ENCODE measurements around the gene FGF18. TPM values are rescaled to one million over a fixed set of nuclear protein-coding genes. Genes with fewer than 3 reads are reported as not detected.
A peak's percentile ranks its signal among the peaks of the same experiment; 100 is the strongest.

The FGF18 gene
- total RNA-seq, 1 experiment from 2014 or later: 0.52 TPM

- H3K4me3 ChIP-seq: peak overlapping the region; percentile 85; the same call in 1 of the 2 replicates
- DNase-seq: no peak
- no peaks in the 10 kb centered on the region for H3K27me3 ChIP-seq (ENCODE audit: insufficient read depth, low read depth)
- intact Hi-C loops (cut with micrococcal nuclease; ENCODE audit: unreplicated experiment): loop anchor here (2.0 to 5.0 kb wide), 2 partner anchors 19 to 634 kb away; no protein-coding TSS in a partner anchor
- CTCF ChIA-PET: interaction anchor here (0.7 kb wide), 1 partner anchor 33 kb away, joined by 3 read pairs; the partner anchor contains the start of gene FGF18
- peak overlapping the region; percentile 92; the same call in 1 of the 2 replicates for H2AFZ ChIP-seq
- TF ChIP-seq CTCF (conservative IDR thresholded peaks at IDR 0.05) (no peak), EZH2 (IDR thresholded peaks at IDR 0.05; ENCODE audit: low read depth) (no peak)
- H3F3A ChIP-seq (ENCODE audit: insufficient read depth, low read depth): peaks cover 29% of the 10 kb centered on the region; the same call in 1 of the 2 replicates
- BruUV-seq (replicated peaks): no TSS peak
- no peaks in the 10 kb centered on the region for H3K9me3 ChIP-seq (ENCODE audit: insufficient read depth, low read depth)
- peaks cover 48% of the 10 kb centered on the region for H3K79me2 ChIP-seq (ENCODE audit: low read depth)
- peaks cover 27% of the 10 kb centered on the region for H3K36me3 ChIP-seq (ENCODE audit: low read depth)
- H3K27ac ChIP-seq: no peak overlapping the region
- POLR2A ChIA-PET (ENCODE audit: unreplicated experiment): interaction anchor here (1.1 kb wide), 1 partner anchor 29 kb away, joined by 7 read pairs; no protein-coding TSS in a partner anchor
- H3K4me2 ChIP-seq: peak overlapping the region; percentile 81
- peaks cover 19% of the 10 kb centered on the region for H3K4me1 ChIP-seq (replicated peaks; ENCODE audit: insufficient read depth)
- H4K20me1 ChIP-seq (ENCODE audit: insufficient read depth): peaks cover 32% of the 10 kb centered on the region
- H3K9me2 ChIP-seq (ENCODE audit: insufficient read depth): no peaks in the 10 kb centered on the region
Measured at GRCh38 chr5:171386006-171386671, 33.3 kb upstream of the FGF18 start.

GRCh38 chr5:171386861-171387344, 32.5 kb upstream of the FGF18 start:
- peaks cover 37% of the 10 kb centered on the region; the same call in 1 of the 2 replicates for H3F3A ChIP-seq (ENCODE audit: insufficient read depth, low read depth)
- no peaks in the 10 kb centered on the region for H3K27me3 ChIP-seq (ENCODE audit: insufficient read depth, low read depth)
- no peak for TF ChIP-seq EZH2 (IDR thresholded peaks at IDR 0.05; ENCODE audit: low read depth)
- ChIA-PET CTCF (interaction anchor here (0.6 to 0.7 kb wide), 4 partner anchors 32 to 293 kb away, joined by 3 to 4 read pairs (median 3); partner anchors contain the start of gene FGF18), POLR2A (ENCODE audit: unreplicated experiment) (interaction anchor here (0.6 to 1.1 kb wide), 2 partner anchors 21 to 28 kb away, joined by 7 to 8 read pairs; no protein-coding TSS in a partner anchor)
- BruUV-seq (replicated peaks): TSS peak; percentile 97
- peaks cover 56% of the 10 kb centered on the region for H3K79me2 ChIP-seq (ENCODE audit: low read depth)
- no peak for DNase-seq
- H3K4me3 ChIP-seq: peak overlapping the region; percentile 85
- peak overlapping the region; percentile 81 for H3K4me2 ChIP-seq
- peak overlapping the region; percentile 67 for H3K27ac ChIP-seq
- peaks cover 40% of the 10 kb centered on the region for H4K20me1 ChIP-seq (ENCODE audit: insufficient read depth)
- no peaks in the 10 kb centered on the region for H3K9me3 ChIP-seq (ENCODE audit: insufficient read depth, low read depth)
- H2AFZ ChIP-seq: peak overlapping the region; percentile 92
- peaks cover 34% of the 10 kb centered on the region for H3K36me3 ChIP-seq (ENCODE audit: low read depth)
- intact Hi-C loops (cut with micrococcal nuclease; ENCODE audit: unreplicated experiment): loop anchor here (2.0 to 5.0 kb wide), 2 partner anchors 20 to 635 kb away; no protein-coding TSS in a partner anchor
- H3K4me1 ChIP-seq (replicated peaks; ENCODE audit: insufficient read depth): peaks cover 27% of the 10 kb centered on the region
- H3K9me2 ChIP-seq (ENCODE audit: insufficient read depth): no peaks in the 10 kb centered on the region

GRCh38 chr5:171387345-171387969, 32.0 kb upstream of the FGF18 start, which contains the start of gene NPM1:
NPM1 (plus strand) TSS chr5:171387849; CDS start chr5:171387949, 100 bp downstream.
- Histone ChIP-seq H3K4me2 (peak within 1 kb of the TSS; percentile 93), H3K9me2 (ENCODE audit: insufficient read depth) (no peaks in the 10 kb centered on the region), H3K79me2 (ENCODE audit: low read depth) (peaks cover 61% of the 10 kb centered on the region), H4K20me1 (ENCODE audit: insufficient read depth) (peaks cover 46% of the 10 kb centered on the region), H3K9me3 (ENCODE audit: insufficient read depth, low read depth) (no peaks in the 10 kb centered on the region), H3K4me1 (replicated peaks; ENCODE audit: insufficient read depth) (peaks cover 32% of the 10 kb centered on the region), H3K4me3 (peak within 1 kb of the TSS; percentile 85), H3F3A (ENCODE audit: insufficient read depth, low read depth) (peaks cover 43% of the 10 kb centered on the region), H3K27ac (peak within 1 kb of the TSS; percentile 92), H3K27me3 (ENCODE audit: insufficient read depth, low read depth) (no peaks in the 10 kb centered on the region), H2AFZ (peak within 1 kb of the TSS; percentile 92), H3K36me3 (ENCODE audit: low read depth) (peaks cover 40% of the 10 kb centered on the region)
- intact Hi-C loops (cut with micrococcal nuclease; ENCODE audit: unreplicated experiment): loop anchor here (2.0 to 5.0 kb wide), 2 partner anchors 21 to 635 kb away; no protein-coding TSS in a partner anchor
- DNase-seq: peak; percentile 90 to 99
- BruUV-seq (replicated peaks): no TSS peak
- CTCF ChIA-PET: interaction anchor here (0.6 to 0.7 kb wide), 3 partner anchors 32 to 294 kb away, joined by 3 read pairs; partner anchors contain the start of gene FGF18
- POLR2A ChIA-PET (ENCODE audit: unreplicated experiment): interaction anchor here (0.6 to 1.1 kb wide), 2 partner anchors 21 to 27 kb away, joined by 7 to 8 read pairs; no protein-coding TSS in a partner anchor
- no peak for TF ChIP-seq CTCF (conservative IDR thresholded peaks at IDR 0.05)
- TF ChIP-seq EZH2 (IDR thresholded peaks at IDR 0.05; ENCODE audit: low read depth): no peak
